Stimulated activated memory B cell treated with anti-CD40 and anti-IgM and Interleukin-4, amounts not matched to agents 10 μg/mL and 1 μg/mL and 100 μg/mL, for 72 hours (primary cell): ENCODE results near the gene SAA4.
"Not testable (repeated sequence)": the region's sequence is repeated elsewhere in the genome, so short reads cannot be mapped to it uniquely, and the experiment has no call there.

Experiments
- ATAC-seq: fragments of 150-1000 bp; cut with Tn5 transposase; 2 replicates; pipeline ENCODE4 v1.10.0; 2021
- H3K27ac Mint-ChIP-seq: one replicate; pipeline ENCODE4 v1.8.0; 2022; ENCODE audit warnings: mild to moderate bottlenecking, mixed read lengths
- H3K27me3 Mint-ChIP-seq: one replicate; pipeline ENCODE4 v1.8.0; 2022; ENCODE audit warnings: mixed read lengths
- H3K36me3 Mint-ChIP-seq: one replicate; pipeline ENCODE4 v1.8.0; 2022; ENCODE audit warnings: mixed read lengths
- H3K4me1 Mint-ChIP-seq: one replicate; pipeline ENCODE4 v1.8.0; 2022; ENCODE audit warnings: mixed read lengths
- H3K4me3 Mint-ChIP-seq: one replicate; pipeline ENCODE4 v1.8.0; 2022; ENCODE audit warnings: mild to moderate bottlenecking, moderate library complexity, mixed read lengths
- H3K9me3 Mint-ChIP-seq: one replicate; pipeline ENCODE4 v1.8.0; 2022; ENCODE audit warnings: mixed read lengths

Gene SAA4

DNA sequence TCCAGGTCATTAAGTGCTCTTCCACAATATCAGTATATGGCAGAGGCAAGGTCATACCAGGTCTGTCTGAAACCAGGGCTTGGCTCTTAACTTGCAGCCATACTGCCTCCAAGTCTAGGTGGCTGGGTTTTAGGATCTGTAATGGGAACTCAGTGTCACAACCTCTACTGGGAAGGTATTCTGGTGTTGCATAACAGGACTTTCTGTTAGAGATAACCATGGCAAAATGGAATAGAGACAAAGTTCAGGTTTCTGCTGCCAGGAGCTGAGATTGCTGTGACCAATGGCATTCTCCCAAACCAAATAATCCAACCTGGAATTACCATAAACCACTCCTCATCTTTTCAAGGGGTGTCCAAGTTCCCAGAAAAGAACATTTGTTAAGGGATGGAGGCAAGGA, 22.7 kb upstream of the SAA4 start:
- H3K4me1 Mint-ChIP-seq = peaks cover 8% of the 10 kb centered on the region
- no peak overlapping the region for H3K4me3 Mint-ChIP-seq
- H3K27me3 Mint-ChIP-seq = no peaks in the 10 kb centered on the region

DNA sequence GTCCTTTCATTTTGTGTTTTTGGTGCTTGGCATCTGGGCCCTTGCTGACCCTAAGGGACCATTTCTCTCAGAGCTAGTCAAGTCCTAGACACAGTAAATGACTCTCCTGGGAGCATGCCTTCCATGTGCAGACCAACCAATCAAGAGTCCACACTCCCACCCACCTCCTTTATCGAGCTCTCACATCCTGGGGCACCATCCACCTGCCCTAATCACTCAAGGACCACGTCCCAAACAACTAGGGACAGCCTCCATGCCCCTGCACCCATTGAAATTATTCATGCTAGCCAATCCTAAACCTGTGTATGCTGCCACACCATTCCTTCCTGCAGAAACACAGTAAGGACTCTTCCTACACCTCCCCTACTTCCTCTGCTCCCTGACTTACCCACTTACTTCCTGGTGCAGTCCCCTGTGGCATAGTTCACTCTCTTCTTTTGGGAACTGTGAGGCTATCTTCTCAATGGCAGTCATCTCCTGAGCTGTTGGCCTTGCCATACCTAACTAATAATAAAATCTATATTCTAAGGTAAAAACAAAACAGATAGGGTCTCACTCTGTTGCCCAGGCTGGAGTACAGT, 18.3 kb upstream of the SAA4 start:
- no peaks in the 10 kb centered on the region for H3K4me1 Mint-ChIP-seq
- no peaks in the 10 kb centered on the region for H3K27me3 Mint-ChIP-seq
- ATAC-seq = no peak

More for the DNA sequence above, 22.7 kb upstream of the SAA4 start:
- Mint-ChIP-seq H3K36me3 (no peaks in the 10 kb centered on the region), H3K27ac (no peak overlapping the region), H3K9me3 (no peaks in the 10 kb centered on the region)
- no peak for ATAC-seq

DNA sequence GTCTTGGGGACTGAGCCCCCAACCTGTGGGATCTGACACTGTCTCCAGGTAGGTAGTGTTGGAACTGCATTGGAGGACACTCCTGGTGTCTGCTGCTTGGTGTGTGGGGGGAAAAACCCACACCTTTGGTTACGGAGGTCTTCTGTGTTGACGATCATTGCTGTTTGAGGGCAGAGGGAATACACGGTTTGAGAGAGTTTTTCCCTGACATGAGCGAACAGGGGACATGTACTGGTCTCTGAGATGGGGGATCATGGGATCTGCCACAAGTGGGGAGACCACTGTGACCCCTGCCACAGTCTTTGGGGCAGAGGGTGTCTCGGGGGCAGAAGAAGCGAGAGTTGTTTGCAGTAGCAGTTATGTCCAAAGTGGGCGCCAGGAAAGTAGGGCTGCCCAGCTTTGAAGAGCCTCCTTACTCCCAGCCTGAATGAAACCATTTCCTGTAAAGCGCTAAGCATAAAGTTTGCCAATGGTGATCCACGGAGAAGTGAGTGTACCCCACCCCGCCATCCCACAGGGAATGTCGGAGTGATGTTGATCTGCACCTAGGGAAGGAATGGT, 17.3 kb upstream of the SAA4 start:
- H3K9me3 Mint-ChIP-seq = no peaks in the 10 kb centered on the region
- no peaks in the 10 kb centered on the region for H3K27me3 Mint-ChIP-seq
- H3K36me3 Mint-ChIP-seq = no peaks in the 10 kb centered on the region
- no peak overlapping the region for H3K27ac Mint-ChIP-seq
- ATAC-seq = no peak
- H3K4me1 Mint-ChIP-seq = no peaks in the 10 kb centered on the region
- no peak overlapping the region for H3K4me3 Mint-ChIP-seq

More for the DNA sequence above, 18.3 kb upstream of the SAA4 start:
- no peaks in the 10 kb centered on the region for H3K9me3 Mint-ChIP-seq
- no peaks in the 10 kb centered on the region for H3K36me3 Mint-ChIP-seq
- H3K27ac Mint-ChIP-seq = no peak overlapping the region
- no peak overlapping the region for H3K4me3 Mint-ChIP-seq

DNA sequence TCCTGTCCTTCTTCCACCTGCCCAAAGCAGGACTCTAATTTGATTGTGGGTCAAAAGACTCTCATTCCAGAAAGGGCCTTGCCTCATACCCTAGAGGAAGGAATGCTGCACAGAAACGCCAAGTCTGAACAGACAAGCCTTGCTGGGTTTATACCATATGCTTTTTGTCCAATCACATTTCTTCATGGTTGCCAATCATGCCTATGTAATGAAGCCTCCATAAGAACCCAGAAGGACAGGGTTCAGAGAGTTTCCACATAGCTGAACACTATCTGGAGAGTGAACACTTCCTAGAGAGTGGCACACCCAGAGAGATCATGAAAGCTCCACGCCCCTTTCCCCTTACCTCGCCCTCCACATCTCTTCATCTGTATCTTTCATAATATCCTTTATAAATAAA, 16.6 kb upstream of the SAA4 start:
- H3K9me3 Mint-ChIP-seq = no peaks in the 10 kb centered on the region
- no peak overlapping the region for H3K4me3 Mint-ChIP-seq
- no peaks in the 10 kb centered on the region for H3K36me3 Mint-ChIP-seq
- no peaks in the 10 kb centered on the region for H3K27me3 Mint-ChIP-seq
- no peak for ATAC-seq
- no peak overlapping the region for H3K27ac Mint-ChIP-seq
- no peaks in the 10 kb centered on the region for H3K4me1 Mint-ChIP-seq

DNA sequence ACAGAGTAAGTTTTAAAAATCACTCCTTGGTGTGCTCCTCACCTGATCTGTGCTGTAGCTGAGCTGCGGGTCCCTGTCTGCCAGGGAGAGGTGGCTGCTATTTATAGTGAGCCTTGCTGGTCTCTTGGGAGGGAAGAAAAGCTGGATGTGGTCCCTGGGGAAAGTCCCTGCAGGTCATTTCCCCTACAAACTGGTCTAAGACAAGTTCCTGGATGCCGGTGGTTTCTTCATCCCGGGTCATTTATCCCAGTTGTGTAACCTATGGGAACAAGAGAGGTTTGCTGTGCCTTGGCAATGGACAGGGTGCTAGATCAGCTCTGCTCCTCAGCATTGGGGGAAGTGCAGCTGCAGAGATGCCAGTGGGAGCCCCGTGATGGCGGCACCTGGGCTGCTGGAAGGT, 12.0 kb upstream of the SAA4 start, which contains the start of gene SAA2:
TSS of gene SAA2 (minus strand) at position 108 of the 400 bp plus-strand sequence. CDS start 657 bp downstream, outside the sequence.
- no peak within 1 kb of the TSS for H3K27ac Mint-ChIP-seq
- peaks cover 3% of the 10 kb centered on the region for H3K9me3 Mint-ChIP-seq
- no peaks in the 10 kb centered on the region for H3K27me3 Mint-ChIP-seq
- H3K4me1 Mint-ChIP-seq = peaks cover 19% of the 10 kb centered on the region
- H3K36me3 Mint-ChIP-seq = peaks cover 5% of the 10 kb centered on the region
- H3K4me3 Mint-ChIP-seq = no peak within 1 kb of the TSS
- ATAC-seq = no peak

DNA sequence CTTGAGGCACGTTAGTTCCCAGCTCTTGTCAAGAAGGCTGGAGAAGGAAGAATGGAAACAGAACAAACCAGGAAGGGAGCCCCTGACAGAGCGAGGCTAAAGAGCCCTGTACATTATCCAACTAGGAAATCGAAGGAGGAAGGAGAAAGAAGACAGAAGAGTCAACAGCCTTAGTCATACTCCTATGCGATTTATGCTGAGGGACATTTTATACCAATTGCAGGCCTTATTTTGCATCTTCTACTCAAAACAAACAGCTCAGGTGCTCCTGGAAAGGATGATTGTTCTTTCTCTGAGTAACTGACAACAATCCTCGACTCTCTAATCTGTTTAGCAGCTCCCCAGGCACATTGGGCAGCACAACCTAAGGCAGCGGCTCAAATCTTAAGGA, 10.6 kb upstream of the SAA4 start:
- ATAC-seq = peak; percentile 21
- H3K27me3 Mint-ChIP-seq, H3K36me3 Mint-ChIP-seq, H3K9me3 Mint-ChIP-seq: not testable (repeated sequence)
- Mint-ChIP-seq H3K27ac (peak overlapping the region; percentile 93), H3K4me1 (peaks cover 19% of the 10 kb centered on the region), H3K4me3 (peak overlapping the region; percentile 81)

DNA sequence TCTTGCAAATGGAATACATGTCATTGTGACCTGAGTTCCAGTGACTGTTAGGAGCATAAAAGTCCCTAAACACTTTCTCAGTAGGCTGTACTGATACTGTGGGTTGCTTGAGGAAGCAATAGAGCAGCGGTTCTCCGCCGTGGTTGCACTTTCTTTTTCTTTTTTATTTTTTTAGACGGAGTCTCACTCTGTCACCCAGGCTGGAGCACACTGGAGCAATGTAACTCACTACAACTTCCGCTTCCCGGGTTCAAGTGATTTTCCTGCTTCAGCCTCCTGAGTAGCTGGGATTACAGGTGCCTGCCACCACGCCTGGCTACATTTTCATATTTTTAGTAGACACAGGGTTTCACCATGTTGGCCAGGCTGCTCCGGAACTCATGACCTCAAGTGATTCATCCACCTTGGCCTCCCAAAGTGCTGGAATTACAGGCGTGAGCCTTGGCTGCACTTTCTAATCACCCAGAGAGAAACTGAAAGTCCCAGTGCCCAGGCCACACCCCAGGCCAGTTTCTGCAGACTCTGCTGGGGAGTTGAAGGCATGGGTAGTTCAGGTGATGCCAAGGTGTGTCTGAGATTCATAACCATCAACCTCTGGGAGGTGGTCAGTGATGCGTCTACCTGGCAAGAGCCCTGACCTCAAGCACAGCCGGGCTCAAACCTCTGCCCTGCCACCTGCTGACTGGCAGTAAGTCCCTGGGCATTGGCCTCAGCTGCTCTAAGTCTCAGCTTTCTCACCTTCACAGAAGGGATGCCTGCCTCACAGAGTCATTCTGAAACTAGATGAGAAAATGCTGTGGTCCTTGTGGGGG, 10.0 kb upstream of the SAA4 start:
- not testable (repeated sequence) for H3K27me3 Mint-ChIP-seq, H3K9me3 Mint-ChIP-seq, H3K36me3 Mint-ChIP-seq
- Mint-ChIP-seq H3K4me1 (peaks cover 19% of the 10 kb centered on the region), H3K27ac (peak overlapping the region; percentile 93), H3K4me3 (peak overlapping the region; percentile 81)
- ATAC-seq = peak; percentile 91

DNA sequence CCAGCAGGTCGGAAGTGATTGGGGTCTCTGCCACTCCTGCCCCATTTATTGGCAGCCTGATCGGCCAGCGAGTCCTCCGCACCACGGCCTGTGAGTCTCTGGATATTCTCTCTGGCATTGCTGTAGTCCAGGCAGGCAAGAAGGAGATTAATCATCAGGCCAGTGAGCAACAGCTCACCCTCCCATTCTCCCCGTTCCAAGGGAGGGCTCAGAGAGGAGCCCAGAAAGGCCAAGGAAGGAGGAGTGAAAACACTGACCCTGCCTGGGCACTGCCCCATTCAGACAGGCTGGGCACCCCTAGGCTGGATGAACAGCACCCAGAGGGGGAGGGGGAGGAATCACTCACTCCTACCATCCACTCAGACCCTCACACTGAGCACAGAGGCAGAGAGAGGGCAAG, 8.8 kb upstream of the SAA4 start:
- Mint-ChIP-seq H3K27me3 (no peaks in the 10 kb centered on the region), H3K36me3 (peaks cover 6% of the 10 kb centered on the region), H3K4me3 (no peak overlapping the region), H3K4me1 (peaks cover 19% of the 10 kb centered on the region), H3K27ac (no peak overlapping the region), H3K9me3 (peaks cover 10% of the 10 kb centered on the region)
- ATAC-seq = no peak

DNA sequence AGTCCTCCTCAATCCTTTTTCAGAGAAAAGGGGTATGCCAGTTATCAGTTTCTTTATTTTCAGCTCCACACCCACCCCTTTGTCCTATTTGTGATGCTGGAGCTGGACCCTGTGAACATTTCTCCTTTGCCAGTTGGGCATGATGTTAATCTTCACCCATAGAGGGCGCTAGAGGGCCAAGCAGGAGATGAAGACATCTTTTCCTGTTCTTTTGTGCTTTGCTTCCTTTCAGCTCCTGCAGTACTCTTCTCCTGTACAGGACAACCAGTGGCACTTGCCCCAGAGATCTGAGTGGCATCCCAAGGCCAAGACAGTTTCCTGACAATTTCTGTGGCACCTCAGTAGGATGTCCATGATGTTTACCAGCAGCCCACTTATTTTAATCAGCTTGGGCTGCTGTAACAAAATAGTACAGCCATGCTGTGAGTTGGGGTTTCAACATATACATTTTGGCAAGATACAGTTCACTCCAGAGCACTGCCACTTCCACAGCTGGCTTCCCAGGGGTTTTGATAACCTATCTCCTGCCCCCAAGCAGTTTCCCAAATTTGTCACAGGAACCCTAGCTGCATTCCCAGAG, 7.3 kb upstream of the SAA4 start:
- Mint-ChIP-seq H3K27ac (no peak overlapping the region), H3K36me3 (peaks cover 6% of the 10 kb centered on the region), H3K4me3 (no peak overlapping the region), H3K4me1 (peaks cover 19% of the 10 kb centered on the region), H3K27me3 (no peaks in the 10 kb centered on the region), H3K9me3 (peaks cover 10% of the 10 kb centered on the region)
- no peak for ATAC-seq

DNA sequence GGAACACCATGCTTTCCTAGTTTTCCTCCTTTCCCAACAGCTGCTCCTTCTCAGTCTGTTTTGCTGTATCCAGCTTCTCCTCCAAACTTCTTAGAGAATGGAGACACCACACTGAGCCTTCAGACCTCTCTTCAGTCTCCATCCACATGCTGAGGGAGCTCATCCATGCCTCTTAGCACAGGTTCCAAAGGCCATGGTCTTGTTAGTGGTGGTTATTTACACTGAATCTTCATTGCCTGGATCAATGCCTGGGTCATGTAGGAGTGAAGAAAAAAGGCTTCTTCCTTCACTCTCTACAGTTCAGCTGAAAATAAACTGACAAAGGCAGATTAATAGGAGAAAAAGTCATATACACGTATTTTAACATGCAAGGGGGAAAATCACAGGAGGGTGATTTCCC, 3.1 kb upstream of the SAA4 start:
- H3K4me3 Mint-ChIP-seq = no peak overlapping the region
- H3K27me3 Mint-ChIP-seq = peaks cover 9% of the 10 kb centered on the region
- peaks cover 6% of the 10 kb centered on the region for H3K4me1 Mint-ChIP-seq
- H3K36me3 Mint-ChIP-seq = peaks cover 6% of the 10 kb centered on the region
- no peak overlapping the region for H3K27ac Mint-ChIP-seq
- H3K9me3 Mint-ChIP-seq = peaks cover 10% of the 10 kb centered on the region
- ATAC-seq = no peak

DNA sequence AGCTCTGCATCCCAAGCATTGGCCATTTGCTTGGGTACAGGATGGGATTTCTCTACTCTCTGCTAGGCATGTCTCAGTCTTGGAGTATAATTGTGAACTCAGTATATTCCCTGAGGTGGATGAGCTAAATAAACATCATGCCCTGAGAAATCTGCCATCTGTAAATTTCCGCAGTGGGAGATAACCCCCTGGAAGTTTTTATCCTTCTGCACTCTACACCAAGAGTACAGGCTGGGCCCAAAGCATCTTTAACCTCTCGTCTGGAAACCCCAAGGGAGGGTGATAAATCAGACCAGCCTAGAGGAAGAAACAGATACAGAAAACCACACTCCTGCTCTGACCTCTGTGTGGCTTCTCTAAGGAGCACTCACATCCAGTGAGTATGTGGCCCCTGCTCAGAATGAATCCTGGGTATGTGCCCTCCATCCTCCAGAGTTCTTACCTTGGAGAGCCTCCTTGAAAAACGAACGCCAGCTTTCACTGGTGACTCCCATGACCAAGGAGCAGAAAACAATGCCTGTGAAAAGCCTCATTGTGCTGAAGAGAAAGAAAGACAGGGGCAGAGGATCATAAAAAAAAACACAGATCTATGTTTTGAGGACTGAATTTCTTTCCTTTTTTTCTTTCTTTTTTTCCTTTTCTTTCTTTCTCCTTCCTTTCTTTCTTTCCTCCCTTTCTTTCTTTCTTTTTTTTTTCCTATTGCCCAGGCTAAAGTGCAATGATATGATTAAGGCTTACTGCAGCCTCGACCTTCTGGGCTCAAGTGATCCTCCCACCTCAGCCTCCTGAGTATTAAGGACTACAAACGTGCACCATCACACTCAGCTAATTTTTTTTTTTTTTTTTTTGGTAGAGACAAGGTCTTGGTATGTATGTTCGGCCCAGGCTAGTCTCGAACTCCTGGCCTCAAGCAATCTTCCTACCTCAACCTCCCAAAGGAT, 938 bp downstream of the SAA4 start:
- no peak overlapping the region for H3K27ac Mint-ChIP-seq
- H3K9me3 Mint-ChIP-seq = peaks cover under 1% of the 10 kb centered on the region
- H3K36me3 Mint-ChIP-seq = no peaks in the 10 kb centered on the region
- H3K4me3 Mint-ChIP-seq = no peak overlapping the region
- H3K27me3 Mint-ChIP-seq = peaks cover 9% of the 10 kb centered on the region
- no peaks in the 10 kb centered on the region for H3K4me1 Mint-ChIP-seq
- no peak for ATAC-seq

DNA sequence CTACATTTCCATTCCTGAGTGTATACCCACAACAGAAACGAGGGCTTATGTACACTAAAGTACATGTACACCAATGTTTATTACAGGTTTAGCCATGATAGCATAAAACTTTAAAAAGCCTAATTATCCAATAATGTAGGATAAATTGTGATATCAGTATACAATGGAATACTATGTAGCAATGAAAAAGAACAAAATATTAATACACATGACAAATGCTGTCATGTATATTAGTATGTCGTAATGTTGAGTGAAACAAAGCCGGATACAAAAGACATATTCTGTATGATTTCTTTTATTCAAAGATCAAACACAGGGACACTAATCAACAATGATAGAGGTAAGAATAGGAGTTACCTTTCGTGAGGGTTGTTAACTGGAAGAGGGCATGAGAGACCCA, 2.7 kb downstream of the SAA4 start:
- H3K36me3 Mint-ChIP-seq = no peaks in the 10 kb centered on the region
- no peak overlapping the region for H3K4me3 Mint-ChIP-seq
- H3K27ac Mint-ChIP-seq = no peak overlapping the region
- H3K27me3 Mint-ChIP-seq = peaks cover 9% of the 10 kb centered on the region
- H3K9me3 Mint-ChIP-seq = peaks cover under 1% of the 10 kb centered on the region
- H3K4me1 Mint-ChIP-seq = peaks cover 11% of the 10 kb centered on the region
- ATAC-seq = no peak

DNA sequence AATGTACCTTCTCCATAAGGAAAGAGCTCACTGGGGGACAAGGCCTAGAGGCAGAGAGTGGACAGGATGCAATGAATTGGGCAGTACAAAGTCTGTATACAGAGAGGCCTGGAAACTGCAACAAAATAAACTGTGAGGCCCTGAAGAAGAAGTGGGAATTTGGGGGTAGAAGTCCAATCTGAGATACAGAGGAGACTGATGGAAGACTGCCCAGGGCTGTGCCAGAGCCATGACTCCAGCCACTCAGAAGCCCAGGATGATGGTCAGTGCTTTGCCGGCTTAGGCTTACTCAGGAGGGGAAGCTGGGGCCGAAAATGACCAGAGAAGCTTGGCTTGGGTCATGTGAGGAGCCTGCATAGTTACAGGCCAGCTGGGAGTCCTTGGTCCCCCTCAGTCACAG, 5.7 kb downstream of the SAA4 start:
- peaks cover 5% of the 10 kb centered on the region for H3K9me3 Mint-ChIP-seq
- H3K27me3 Mint-ChIP-seq = peaks cover 3% of the 10 kb centered on the region
- no peak for ATAC-seq
- no peaks in the 10 kb centered on the region for H3K36me3 Mint-ChIP-seq
- H3K4me1 Mint-ChIP-seq = peaks cover 21% of the 10 kb centered on the region
- no peak overlapping the region for H3K27ac Mint-ChIP-seq
- no peak overlapping the region for H3K4me3 Mint-ChIP-seq

DNA sequence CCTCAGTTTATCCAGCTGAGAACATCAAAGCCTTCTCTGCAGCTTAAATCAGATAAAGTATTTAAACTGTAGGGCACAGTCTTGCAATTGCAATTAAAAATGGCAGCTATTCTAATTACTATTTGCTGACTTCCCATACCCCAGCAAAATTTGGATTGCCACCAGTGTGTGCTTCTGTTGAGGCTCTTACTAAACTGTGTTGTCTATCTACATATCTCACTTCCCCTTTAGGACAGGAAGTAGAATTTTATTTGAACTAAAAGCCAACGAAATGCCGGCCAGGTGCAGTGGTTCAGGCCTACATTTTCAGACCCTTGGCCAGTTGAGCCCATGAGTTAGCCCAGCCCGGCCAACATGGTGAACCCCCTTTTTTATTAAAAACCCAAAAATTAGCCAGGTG, 7.1 kb downstream of the SAA4 start:
- H3K27ac Mint-ChIP-seq = peak overlapping the region; percentile 41
- no peaks in the 10 kb centered on the region for H3K36me3 Mint-ChIP-seq
- peaks cover 5% of the 10 kb centered on the region for H3K9me3 Mint-ChIP-seq
- H3K4me1 Mint-ChIP-seq = peaks cover 28% of the 10 kb centered on the region
- H3K27me3 Mint-ChIP-seq = no peaks in the 10 kb centered on the region
- ATAC-seq = peak; percentile 96
- H3K4me3 Mint-ChIP-seq = no peak overlapping the region

DNA sequence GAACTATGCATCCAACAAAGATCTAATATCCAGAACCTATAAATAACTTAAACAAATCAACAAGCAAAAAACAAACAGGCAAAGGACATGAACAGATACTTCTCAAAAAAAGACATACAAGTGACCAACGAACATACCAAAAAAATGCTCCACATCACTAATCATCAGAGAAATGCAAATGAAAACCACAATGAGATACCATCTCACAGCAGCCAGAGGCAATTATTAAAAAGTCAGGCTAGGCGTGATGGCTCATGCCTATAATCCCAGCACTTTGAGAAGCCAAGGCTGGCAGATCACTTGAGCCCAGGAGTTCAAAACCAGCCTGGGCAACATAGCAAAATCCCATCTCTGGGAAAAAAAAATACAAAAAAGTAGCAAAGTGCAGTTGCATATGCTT, 10.7 kb downstream of the SAA4 start:
- Mint-ChIP-seq H3K4me3 (no peak overlapping the region), H3K27me3 (no peaks in the 10 kb centered on the region), H3K4me1 (peaks cover 36% of the 10 kb centered on the region), H3K27ac (no peak overlapping the region), H3K9me3 (peaks cover 8% of the 10 kb centered on the region), H3K36me3 (no peaks in the 10 kb centered on the region)
- ATAC-seq = no peak
